KOPT-K1 (cell line): ENCODE measurements around the gene TMEM185B.

Experiments
- H3K27ac ChIP-seq: fragments of 200-600 bp; sonication (generic); 2 replicates; pipeline ENCODE4 v1.5.1; 2016; ENCODE audit warnings: antibody characterized with exemption, mild to moderate bottlenecking, low read depth, low read length; ENCODE audit not compliant: poor library complexity, severe bottlenecking
- H3K36me3 ChIP-seq: fragments of 200-600 bp; sonication (generic); 2 replicates; pipeline ENCODE4 v1.5.1; 2017; ENCODE audit warnings: antibody characterized with exemption, mild to moderate bottlenecking, low read length, moderate library complexity; ENCODE audit not compliant: insufficient read depth
- H3K9me3 ChIP-seq: fragments of 200-600 bp; sonication (generic); 2 replicates; pipeline ENCODE4 v1.5.1; 2017; ENCODE audit warnings: antibody characterized with exemption, low read length, mild to moderate bottlenecking; ENCODE audit not compliant: insufficient read depth, poor library complexity, severe bottlenecking

The TMEM185B gene

DNA sequence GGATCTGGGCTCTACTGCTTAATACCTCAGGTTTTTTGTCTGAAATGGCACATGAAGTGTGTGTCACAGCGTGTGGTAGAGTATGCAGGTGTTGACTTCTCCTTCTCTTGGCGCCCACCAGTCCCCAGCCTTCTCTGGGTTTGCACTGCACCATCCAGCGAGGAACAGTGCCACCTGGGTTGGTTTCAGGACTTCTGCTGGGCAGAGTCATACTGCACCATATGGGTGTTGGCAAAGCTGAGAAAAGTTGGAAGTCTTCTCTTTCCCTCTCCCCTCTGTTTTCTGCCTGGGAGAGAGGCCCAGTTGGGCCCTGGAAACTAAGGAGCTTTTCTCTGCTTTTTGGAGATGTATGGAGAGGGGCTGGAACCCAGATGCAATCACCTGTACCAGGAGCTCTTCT is 43.8 kb downstream of the TMEM185B start:
- no peaks in the 10 kb centered on the region for H3K36me3 ChIP-seq
- no peaks in the 10 kb centered on the region for H3K9me3 ChIP-seq
- no peak overlapping the region for H3K27ac ChIP-seq

DNA sequence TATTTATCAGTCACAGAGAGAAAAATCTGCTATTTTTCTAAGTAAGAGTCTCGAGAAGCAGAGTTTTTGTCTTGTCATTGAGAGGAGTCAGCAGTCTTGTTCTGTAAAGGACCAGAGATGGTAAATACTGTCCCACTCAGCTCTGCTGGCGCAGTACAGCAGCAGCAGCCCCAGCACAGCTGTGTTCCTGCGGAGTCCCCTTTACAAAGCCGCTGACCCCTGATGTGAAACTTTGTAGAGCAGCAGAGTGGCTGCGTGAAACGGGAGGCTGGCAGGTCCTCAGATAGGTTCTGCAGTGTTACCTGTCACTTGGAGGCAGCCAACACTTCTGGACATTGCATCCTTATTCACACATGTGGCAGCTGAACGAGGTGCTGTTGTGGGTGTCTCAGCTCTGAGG is 45.2 kb downstream of the TMEM185B start:
- Histone ChIP-seq H3K27ac (peak overlapping the region; percentile 67), H3K9me3 (no peaks in the 10 kb centered on the region), H3K36me3 (no peaks in the 10 kb centered on the region)

DNA sequence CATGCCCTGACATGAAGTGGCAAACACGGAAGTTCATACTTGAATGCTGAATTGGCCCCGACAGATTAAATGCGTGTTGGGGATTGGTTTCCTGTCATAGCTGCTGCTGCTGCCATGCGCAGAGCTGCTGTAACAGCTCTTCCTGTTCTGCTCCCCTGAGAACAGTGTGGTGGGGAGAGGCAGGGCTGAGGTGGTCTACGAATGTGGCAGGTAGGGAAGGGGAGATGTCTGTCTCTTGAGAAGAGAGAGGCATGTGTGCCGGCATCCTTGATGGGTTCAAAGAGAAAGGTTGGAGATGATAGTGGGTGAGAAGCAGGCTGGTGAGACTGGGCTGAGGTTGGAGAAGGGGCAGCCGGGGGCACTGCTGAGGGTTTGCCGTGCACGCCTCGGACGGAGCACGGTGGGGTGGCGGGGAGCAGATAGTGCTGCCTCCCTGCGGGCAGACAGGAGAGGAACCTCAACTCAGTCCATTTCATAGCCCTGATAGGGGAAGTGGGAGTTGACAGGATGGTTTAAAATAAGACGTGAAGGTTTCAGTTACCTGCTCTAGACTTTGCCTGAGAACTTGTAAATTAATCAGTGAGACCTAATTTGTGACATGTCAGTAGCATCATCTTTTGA is 46.1 kb downstream of the TMEM185B start:
- no peaks in the 10 kb centered on the region for H3K36me3 ChIP-seq
- peak overlapping the region; percentile 67 for H3K27ac ChIP-seq
- H3K9me3 ChIP-seq = no peaks in the 10 kb centered on the region

DNA sequence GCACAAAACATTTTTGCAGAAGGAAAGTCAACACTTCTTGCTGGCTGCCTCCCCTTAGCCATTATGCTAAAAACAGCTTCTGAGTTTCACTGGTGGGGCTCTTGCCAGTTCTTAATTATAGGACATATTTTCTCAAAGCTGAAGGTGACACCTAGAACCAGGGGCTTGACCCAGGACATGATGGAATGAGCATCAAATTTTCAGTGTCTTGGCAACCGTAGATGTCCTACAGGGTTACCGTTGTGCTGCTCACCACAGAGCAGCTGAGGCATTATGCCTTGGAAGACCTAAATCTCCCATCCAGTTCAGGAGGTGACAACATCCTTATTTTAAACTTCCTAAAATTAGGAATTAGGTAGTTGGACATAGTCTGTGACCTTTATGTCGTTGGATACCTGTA is 46.7 kb downstream of the TMEM185B start:
- Histone ChIP-seq H3K9me3 (no peaks in the 10 kb centered on the region), H3K27ac (peak overlapping the region; percentile 67)

DNA sequence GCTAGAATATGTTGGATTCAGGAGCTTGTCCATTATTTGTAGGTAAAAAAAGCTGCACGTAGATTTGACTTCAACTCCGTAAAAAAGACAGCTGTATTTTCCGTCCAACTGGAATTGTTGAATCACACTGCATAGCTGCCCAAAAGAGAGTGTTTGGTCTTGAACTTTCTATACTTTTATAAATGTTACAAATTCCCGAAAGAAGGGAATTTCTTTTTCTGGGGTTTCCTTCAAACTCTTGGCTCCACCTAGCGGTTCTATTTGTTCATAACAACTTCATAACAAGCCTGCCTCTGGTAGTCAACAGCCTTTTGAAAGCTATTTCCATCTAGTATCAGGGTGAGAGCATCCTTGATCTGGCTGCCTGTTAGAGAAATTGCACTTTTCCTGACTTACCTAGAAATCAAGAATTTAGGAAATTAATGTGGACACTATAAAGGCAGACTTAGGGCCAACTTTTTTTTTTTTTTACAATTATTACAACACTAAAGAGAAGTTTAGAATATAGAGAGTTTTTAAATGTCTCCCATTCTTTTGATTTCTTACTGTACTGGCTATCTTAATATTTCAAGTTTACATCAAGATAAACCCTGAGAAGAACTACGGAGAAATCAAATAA is 48.1 kb downstream of the TMEM185B start:
- Histone ChIP-seq H3K36me3 (no peaks in the 10 kb centered on the region), H3K27ac (no peak overlapping the region), H3K9me3 (no peaks in the 10 kb centered on the region)

More for the DNA sequence above, 46.7 kb downstream of the TMEM185B start:
- H3K36me3 ChIP-seq = no peaks in the 10 kb centered on the region
